NCI-H2227 (cell line): ENCODE measurements around the gene PHF12.

Source experiments
- DNase-seq: peaks from one replicate; lab custom pipeline; 2025; ENCODE audit not compliant: unreplicated experiment; lab: John Stamatoyannopoulos, UW

PHF12 gene

GRCh38 chr17:28975646-28976045 is 24.3 kb upstream of the PHF12 start:
- no peak for DNase-seq

DNA sequence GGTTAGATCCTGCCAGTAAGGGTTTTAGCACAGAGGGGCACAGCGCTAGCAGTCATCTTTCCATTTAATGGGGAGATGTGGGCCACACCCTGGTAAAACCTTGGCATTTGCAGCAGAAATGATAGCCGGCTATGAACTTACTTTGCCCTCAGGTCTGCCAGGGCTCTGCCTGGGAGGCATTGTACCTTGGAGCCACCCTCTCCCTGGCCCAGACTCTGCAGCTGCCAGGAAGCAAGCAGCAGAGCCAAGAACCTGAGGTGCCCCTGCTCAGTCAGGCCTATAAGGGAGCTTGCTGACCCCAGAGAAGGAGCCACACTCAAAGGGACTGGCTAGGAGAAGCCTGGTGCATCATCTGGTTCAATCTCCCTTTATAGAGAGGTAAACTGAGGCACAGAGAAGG is 23.7 kb upstream of the PHF12 start:
- no peak for DNase-seq

- no peak for DNase-seq
These were observed 23.1 kb upstream of the PHF12 start for GRCh38 chr17:28974451-28974850.

GRCh38 chr17:28973425-28973824 is 22.1 kb upstream of the PHF12 start:
- no peak for DNase-seq

DNA sequence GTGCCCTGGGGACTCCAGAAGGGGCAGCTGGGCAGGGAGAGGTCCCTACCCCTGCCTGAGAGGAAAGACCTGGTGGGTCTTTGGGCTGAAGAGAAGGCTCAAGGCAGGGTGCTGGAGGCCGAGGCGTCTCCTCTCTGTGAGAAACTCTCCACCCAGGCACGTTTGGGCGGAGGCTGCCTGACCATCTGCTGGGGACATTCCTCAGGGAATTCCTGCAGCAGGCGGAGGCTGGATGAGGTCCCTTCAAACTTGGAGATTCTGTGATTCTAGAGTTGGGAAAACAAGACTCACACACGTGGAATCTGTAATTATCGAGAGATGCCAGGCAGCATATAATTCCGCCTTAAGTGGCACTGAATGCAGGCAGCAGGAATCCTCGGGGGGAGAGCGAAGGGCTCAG is 21.1 kb upstream of the PHF12 start:
- peak; percentile 57 for DNase-seq

GRCh38 chr17:28970879-28971278 is 19.6 kb upstream of the PHF12 start:
- DNase-seq, result no peak

- no peak for DNase-seq
These were observed 18.5 kb upstream of the PHF12 start for GRCh38 chr17:28969706-28970393.

GRCh38 chr17:28968914-28969295 is 17.6 kb upstream of the PHF12 start:
- DNase-seq, result no peak

GRCh38 chr17:28968231-28968913 is 17.1 kb upstream of the PHF12 start:
- DNase-seq, result peak; percentile 22

- peak; percentile 13 for DNase-seq
These were observed 16.2 kb upstream of the PHF12 start for GRCh38 chr17:28967221-28968135.

GRCh38 chr17:28963841-28964240 is 12.5 kb upstream of the PHF12 start:
- no peak for DNase-seq

- no peak for DNase-seq
These were observed 11.8 kb upstream of the PHF12 start for GRCh38 chr17:28963055-28963611.

DNA sequence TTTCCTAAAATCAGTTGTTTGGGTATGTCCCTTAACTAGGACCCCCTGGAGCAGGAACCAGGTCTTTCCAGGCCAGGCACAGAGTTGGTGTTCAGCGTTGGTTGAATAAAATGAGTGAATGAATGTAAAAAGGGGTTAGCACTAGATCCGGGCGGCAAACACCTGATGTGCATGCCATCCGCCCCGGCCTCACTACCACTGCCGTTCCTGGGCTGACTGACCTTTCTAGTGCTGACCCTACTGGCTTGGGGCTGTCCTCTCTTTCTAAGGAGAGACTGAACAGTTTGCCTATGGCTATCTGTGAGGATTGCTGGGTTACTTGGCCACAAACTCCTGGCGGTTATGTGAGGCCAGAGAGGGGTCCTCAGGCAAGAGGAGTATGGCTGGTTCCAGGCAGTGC is 10.1 kb upstream of the PHF12 start:
- DNase-seq, result no peak

DNA sequence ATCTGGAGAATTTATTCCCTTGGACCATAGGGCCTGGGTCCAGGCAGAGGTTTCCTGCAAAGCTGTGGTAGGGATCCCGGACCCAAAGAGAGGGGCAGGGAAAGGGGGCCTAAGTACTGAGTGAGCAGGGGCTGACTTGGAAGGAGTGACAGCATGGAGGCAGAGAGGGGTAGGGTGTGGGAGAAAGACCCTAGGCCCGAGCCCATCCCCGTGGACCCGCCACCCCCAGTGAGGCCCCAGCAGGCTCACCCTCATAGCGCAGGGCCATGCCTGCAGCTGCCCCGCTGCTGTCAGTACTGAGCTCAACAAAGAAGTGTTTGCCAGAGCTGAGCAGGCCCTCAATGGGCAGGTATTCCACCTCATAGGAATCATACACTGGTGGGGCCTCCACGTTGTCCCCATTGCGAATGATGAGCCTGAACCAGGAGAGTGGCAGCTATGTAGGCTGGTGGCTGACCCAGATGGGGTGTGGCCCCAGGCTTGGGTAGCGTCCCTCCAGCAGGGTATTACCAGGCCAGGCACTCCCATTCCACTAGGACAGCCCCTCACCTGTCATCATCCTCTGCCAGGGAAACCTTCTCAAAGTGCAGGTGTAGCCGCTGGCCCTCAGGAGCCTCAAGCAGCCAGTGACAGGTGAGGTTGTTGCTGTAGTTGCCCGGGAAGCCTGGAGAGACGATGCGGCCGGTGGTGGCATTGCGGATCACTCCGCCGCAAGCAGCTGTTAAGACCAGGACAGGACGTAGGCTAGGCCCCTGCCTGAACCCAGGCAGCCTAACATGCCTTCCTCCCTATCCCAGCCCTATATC is 9.1 kb upstream of the PHF12 start:
- no peak for DNase-seq

GRCh38 chr17:28959471-28959871 is 8.2 kb upstream of the PHF12 start:
- no peak for DNase-seq

GRCh38 chr17:28958820-28959455 is 7.6 kb upstream of the PHF12 start:
- DNase-seq, result no peak

DNA sequence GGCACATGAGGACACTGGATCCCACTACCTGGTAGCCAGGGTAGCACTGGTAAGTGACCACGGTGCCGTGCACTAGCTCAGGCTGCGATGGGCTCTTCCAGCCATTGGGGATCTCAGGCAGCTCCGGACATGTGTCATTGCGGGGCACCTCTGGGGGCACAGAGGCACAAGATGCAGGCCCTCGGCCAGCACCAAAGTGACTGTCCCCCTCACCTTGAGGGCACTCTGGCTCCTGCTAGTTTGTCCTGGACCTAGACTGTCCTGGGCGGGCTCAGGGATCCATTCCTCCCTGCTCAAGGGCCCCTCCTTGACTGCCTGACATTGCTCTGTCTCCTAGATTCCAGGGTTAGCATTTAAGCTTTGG is 6.7 kb upstream of the PHF12 start:
- DNase-seq, result no peak

DNA sequence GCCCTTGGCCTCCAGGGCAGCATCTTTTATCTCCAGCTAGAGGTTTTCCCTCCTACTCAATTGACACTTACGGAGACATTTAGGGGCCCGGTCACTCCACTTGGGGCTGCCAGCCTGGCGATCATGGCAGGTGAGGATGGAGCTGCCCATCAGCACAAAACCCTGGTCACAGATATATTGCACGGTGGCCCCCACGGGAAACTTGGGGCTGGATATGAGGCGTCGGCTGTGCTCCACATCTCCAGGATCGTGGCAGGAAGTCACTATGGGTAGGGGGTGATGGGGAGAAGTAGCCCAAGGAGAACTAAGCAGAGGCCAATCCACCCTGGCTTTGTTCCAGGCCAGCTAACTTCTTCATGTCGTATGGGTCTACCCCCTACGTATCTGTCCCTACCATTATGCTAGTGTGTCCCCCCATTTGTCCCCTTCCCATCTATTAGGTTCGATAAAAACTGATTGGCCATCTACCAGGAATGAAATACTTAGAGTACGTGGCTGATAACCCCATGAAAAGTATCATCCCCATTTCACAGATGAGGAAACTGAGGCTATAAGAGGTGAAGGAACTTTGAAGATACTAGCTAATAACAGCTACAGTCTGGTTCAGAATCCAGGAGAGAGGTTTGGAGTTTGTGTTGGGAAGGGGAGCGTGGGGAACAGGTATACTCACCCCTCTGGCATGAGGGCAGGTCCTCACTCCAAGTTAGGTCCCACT is 6.1 kb upstream of the PHF12 start:
- DNase-seq, result no peak

DNA sequence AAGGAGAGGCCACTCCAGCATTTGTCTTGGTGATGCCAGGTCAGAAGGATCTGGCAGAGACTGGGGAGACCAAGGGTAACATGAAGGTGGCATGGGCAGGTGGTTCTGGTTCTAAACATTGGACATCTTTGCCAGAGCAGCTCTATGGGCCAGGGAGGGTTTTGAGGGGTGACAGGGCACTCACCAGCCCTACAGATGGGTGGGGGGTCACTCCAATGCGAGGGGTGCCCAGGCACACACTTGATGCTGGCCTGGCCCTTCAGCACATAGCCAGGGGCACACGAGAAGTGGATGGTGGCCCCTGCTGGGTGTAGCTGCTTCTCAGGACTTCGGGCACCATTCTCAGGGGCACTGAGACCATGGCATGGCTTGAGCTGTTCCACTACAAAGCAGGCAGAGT is 5.5 kb upstream of the PHF12 start:
- no peak for DNase-seq

DNA sequence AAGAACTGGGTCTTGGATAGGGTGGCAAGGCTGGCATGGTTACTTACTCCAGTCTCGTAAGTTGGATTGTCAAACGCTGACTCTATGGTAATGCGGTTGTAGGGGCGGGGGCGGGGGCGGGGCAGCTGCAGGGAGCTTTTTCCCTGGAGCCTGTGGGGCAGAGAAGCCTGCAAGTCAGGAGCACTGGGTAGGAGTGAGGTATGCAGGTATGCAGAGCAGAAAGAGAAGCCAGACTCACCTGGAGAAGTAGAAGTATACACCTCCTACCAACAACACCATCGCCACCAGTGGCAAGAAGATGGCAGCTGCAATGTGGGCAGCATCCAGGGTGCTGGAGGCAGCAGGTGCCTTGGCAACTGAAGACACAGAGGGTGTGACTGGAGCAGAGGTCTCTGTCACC is 4.8 kb upstream of the PHF12 start:
- no peak for DNase-seq
